Measurements from ENCODE around the gene ARHGAP6.

Gene ARHGAP6

GRCh38 chrX:11665168-11666111, at the start of gene ARHGAP6:
TSS of gene ARHGAP6 (minus strand) at chrX:11665920. CDS start at chrX:11664828, 1,092 bp downstream.
- ChIA-PET CTCF (interaction anchor here (0.6 kb wide), 1 partner anchor 374 kb away, joined by 3 read pairs; no protein-coding TSS in a partner anchor), POLR2A (ENCODE audit: low non-redundant PET) (no interaction called here)
- peak; percentile 5 for DNase-seq (ENCODE audit: low spot score)
- no peak within 1 kb of the TSS for H3K27ac ChIP-seq
- no peak for TF ChIP-seq CTCF (conservative IDR thresholded peaks at IDR 0.05; ENCODE audit: low read depth)

DNA sequence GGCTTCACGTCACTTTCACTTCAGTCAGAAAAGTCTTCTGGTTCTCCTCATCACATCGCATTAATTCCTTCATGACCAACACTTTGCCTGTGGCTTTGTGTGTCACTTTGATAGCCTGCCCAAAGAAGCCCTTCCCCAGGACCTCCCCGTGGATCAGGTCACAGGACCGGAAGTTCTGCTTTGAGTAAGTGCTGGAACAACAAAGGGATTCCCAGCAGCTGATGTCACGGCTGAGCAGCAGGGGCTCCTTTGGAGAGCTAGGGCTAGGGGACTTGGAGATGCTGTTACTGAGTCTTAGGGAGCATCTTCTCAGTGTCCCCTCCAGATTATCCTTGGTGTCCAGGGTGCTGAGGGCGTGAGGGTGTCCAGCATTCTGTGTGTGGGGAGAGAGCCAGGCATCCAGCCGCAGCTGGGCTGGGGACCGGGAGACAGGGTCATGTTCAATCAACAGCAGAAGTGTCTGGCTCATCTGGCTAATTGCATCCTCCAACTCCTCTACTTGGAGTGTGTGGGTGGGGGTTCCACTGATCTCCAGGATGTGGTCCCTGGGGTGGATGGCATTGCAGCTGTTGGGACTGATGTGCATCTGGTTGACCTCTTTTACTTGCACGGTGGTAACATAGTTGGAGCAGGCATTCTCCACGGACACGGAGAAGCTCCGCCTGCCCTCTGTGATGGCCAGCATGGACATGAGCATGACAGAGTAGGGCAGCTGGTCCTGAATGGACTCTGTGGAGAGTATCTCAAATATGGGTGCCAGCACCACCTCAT, 39.2 kb upstream of the ARHGAP6 start:
- ChIA-PET POLR2A (ENCODE audit: low non-redundant PET) (no interaction called here), CTCF (interaction anchor here (0.6 kb wide), 1 partner anchor 16 kb away, joined by 3 read pairs; no protein-coding TSS in a partner anchor)
- no peak for TF ChIP-seq CTCF (conservative IDR thresholded peaks at IDR 0.05; ENCODE audit: low read depth)
- no peak for DNase-seq (ENCODE audit: low spot score)
- H3K27ac ChIP-seq, result no peak overlapping the region

- POLR2A ChIA-PET (ENCODE audit: low non-redundant PET), result no interaction called here
- DNase-seq (ENCODE audit: low spot score), result no peak
- no peak for TF ChIP-seq CTCF (conservative IDR thresholded peaks at IDR 0.05; ENCODE audit: low read depth)
- H3K27ac ChIP-seq, result no peak overlapping the region
- CTCF ChIA-PET, result no interaction called here
Observed at GRCh38 chrX:11703855-11704254, 38.1 kb upstream of the ARHGAP6 start.

GRCh38 chrX:11702965-11703631, 37.4 kb upstream of the ARHGAP6 start:
- no peak for TF ChIP-seq CTCF (conservative IDR thresholded peaks at IDR 0.05; ENCODE audit: low read depth)
- DNase-seq (ENCODE audit: low spot score), result no peak
- no peak overlapping the region for H3K27ac ChIP-seq
- ChIA-PET CTCF (no interaction called here), POLR2A (ENCODE audit: low non-redundant PET) (no interaction called here)

GRCh38 chrX:11702420-11702819, 36.7 kb upstream of the ARHGAP6 start:
- ChIA-PET CTCF (no interaction called here), POLR2A (ENCODE audit: low non-redundant PET) (no interaction called here)
- DNase-seq (ENCODE audit: low spot score), result no peak
- no peak overlapping the region for H3K27ac ChIP-seq
- TF ChIP-seq CTCF (conservative IDR thresholded peaks at IDR 0.05; ENCODE audit: low read depth), result no peak

- no peak for TF ChIP-seq CTCF (conservative IDR thresholded peaks at IDR 0.05; ENCODE audit: low read depth)
- no peak for DNase-seq (ENCODE audit: low spot score)
- H3K27ac ChIP-seq, result no peak overlapping the region
- POLR2A ChIA-PET (ENCODE audit: low non-redundant PET), result no interaction called here
- CTCF ChIA-PET, result no interaction called here
Observed at GRCh38 chrX:11698702-11699101, 33.0 kb upstream of the ARHGAP6 start.
